Eye (tissue), 1 donor: Measurements from ENCODE around the gene CX3CL1.
"Not testable (repeated sequence)": the region's sequence is repeated elsewhere in the genome, so short reads cannot be mapped to it uniquely, and the experiment has no call there.

Experiments
- DNase-seq: peaks from one replicate; pipeline ENCODE4 v3.0.0-alpha.2; 2015

Gene CX3CL1

GRCh38 chr16:57372372-57373116 lies at the start of gene CX3CL1:
Gene CX3CL1, plus strand, starts transcription at chr16:57372490. Its CDS starts 79 bp downstream, at chr16:57372569.
- DNase-seq = peak; percentile 93

- DNase-seq = no peak
These were observed 47.5 kb upstream of the CX3CL1 start for GRCh38 chr16:57324749-57325148.

- DNase-seq = no peak
These were observed 46.8 kb upstream of the CX3CL1 start for GRCh38 chr16:57325458-57325857.

GRCh38 chr16:57329718-57330327 lies 42.5 kb upstream of the CX3CL1 start:
- no peak for DNase-seq

- no peak for DNase-seq
These were observed 40.9 kb upstream of the CX3CL1 start for GRCh38 chr16:57331355-57331754.

GRCh38 chr16:57333402-57333801 lies 38.9 kb upstream of the CX3CL1 start:
- DNase-seq = no peak

GRCh38 chr16:57335366-57335765 lies 36.9 kb upstream of the CX3CL1 start:
- no peak for DNase-seq

GRCh38 chr16:57341062-57341440 lies 31.2 kb upstream of the CX3CL1 start:
- no peak for DNase-seq

- peak; percentile 22 for DNase-seq
These were observed 30.6 kb upstream of the CX3CL1 start for GRCh38 chr16:57341441-57342303.

- DNase-seq = not testable (repeated sequence)
These were observed 29.7 kb upstream of the CX3CL1 start for GRCh38 chr16:57342606-57343005.

GRCh38 chr16:57343221-57343620 lies 29.1 kb upstream of the CX3CL1 start:
- DNase-seq = no peak

GRCh38 chr16:57344094-57344493 lies 28.2 kb upstream of the CX3CL1 start:
- DNase-seq = not testable (repeated sequence)

- DNase-seq = no peak
These were observed 27.3 kb upstream of the CX3CL1 start for GRCh38 chr16:57345021-57345420.

- DNase-seq = no peak
These were observed 26.6 kb upstream of the CX3CL1 start for GRCh38 chr16:57345666-57346204.

- DNase-seq = no peak
These were observed 24.4 kb upstream of the CX3CL1 start for GRCh38 chr16:57347858-57348257.

- DNase-seq = no peak
These were observed 24.0 kb upstream of the CX3CL1 start for GRCh38 chr16:57348327-57348726.

GRCh38 chr16:57349212-57350031 lies 22.9 kb upstream of the CX3CL1 start:
- DNase-seq = no peak

GRCh38 chr16:57352636-57353047 lies 19.6 kb upstream of the CX3CL1 start:
- no peak for DNase-seq

- no peak for DNase-seq
These were observed 18.0 kb upstream of the CX3CL1 start for GRCh38 chr16:57354311-57354710.

- no peak for DNase-seq
These were observed 16.3 kb upstream of the CX3CL1 start for GRCh38 chr16:57355898-57356414.

- no peak for DNase-seq
These were observed 15.7 kb upstream of the CX3CL1 start for GRCh38 chr16:57356547-57356946.
